ENCODE data around the gene PARD3B.
A peak's percentile ranks its signal among the peaks of the same experiment; 100 is the strongest.

PARD3B gene

GRCh38 chr2:205141381-205141780, 596.1 kb downstream of the PARD3B start:
- no peak for DNase-seq
- intact Hi-C loops (cut with DNase I): no loop called here

- no peak for DNase-seq
- intact Hi-C loops (cut with DNase I): no loop called here
Measured at GRCh38 chr2:205145888-205146287, 600.6 kb downstream of the PARD3B start.

- no peak for DNase-seq
- intact Hi-C loops (cut with DNase I): no loop called here
Measured at GRCh38 chr2:205148755-205149154, 603.5 kb downstream of the PARD3B start.

- no peak for DNase-seq
- intact Hi-C loops (cut with DNase I): no loop called here
Measured at GRCh38 chr2:205156457-205156856, 611.2 kb downstream of the PARD3B start.

GRCh38 chr2:205158404-205158803, 613.1 kb downstream of the PARD3B start:
- intact Hi-C loops (cut with DNase I): no loop called here
- DNase-seq: no peak

GRCh38 chr2:205161156-205161839, 616.0 kb downstream of the PARD3B start:
- intact Hi-C loops (cut with DNase I): no loop called here
- no peak for DNase-seq

GRCh38 chr2:205166745-205167144, 621.5 kb downstream of the PARD3B start:
- no peak for DNase-seq
- intact Hi-C loops (cut with DNase I): no loop called here

GRCh38 chr2:205169012-205169411, 623.7 kb downstream of the PARD3B start:
- intact Hi-C loops (cut with DNase I): no loop called here
- no peak for DNase-seq

- intact Hi-C loops (cut with DNase I): no loop called here
- no peak for DNase-seq
Measured at GRCh38 chr2:205169464-205169863, 624.2 kb downstream of the PARD3B start.

- intact Hi-C loops (cut with DNase I): no loop called here
- DNase-seq: peak in 1 of 10 donors; percentile 41
Measured at GRCh38 chr2:205170399-205170798, 625.1 kb downstream of the PARD3B start.

GRCh38 chr2:205171261-205171940, 626.1 kb downstream of the PARD3B start:
- intact Hi-C loops (cut with DNase I): no loop called here
- no peak for DNase-seq

- intact Hi-C loops (cut with DNase I): no loop called here
- DNase-seq: no peak
Measured at GRCh38 chr2:205175831-205176230, 630.6 kb downstream of the PARD3B start.

- no peak for DNase-seq
- intact Hi-C loops (cut with DNase I): no loop called here
Measured at GRCh38 chr2:205176546-205176945, 631.3 kb downstream of the PARD3B start.

- DNase-seq: no peak
- intact Hi-C loops (cut with DNase I): no loop called here
Measured at GRCh38 chr2:205177546-205177945, 632.3 kb downstream of the PARD3B start.

GRCh38 chr2:205180730-205181129, 635.5 kb downstream of the PARD3B start:
- no peak for DNase-seq
- intact Hi-C loops (cut with DNase I): no loop called here

GRCh38 chr2:205187731-205188130, 642.5 kb downstream of the PARD3B start:
- DNase-seq: no peak
- intact Hi-C loops (cut with DNase I): no loop called here

GRCh38 chr2:205188239-205189138, 643.2 kb downstream of the PARD3B start:
- DNase-seq: peak in 9 of 10 donors; percentile 19 to 89 (median 45)
- intact Hi-C loops (cut with DNase I): no loop called here

GRCh38 chr2:205189301-205189700, 644.0 kb downstream of the PARD3B start:
- intact Hi-C loops (cut with DNase I): no loop called here
- no peak for DNase-seq

- intact Hi-C loops (cut with DNase I): no loop called here
- DNase-seq: no peak
Measured at GRCh38 chr2:205190528-205190927, 645.3 kb downstream of the PARD3B start.

GRCh38 chr2:205193125-205193835, 648.0 kb downstream of the PARD3B start:
- intact Hi-C loops (cut with DNase I): no loop called here
- no peak for DNase-seq

GRCh38 chr2:205193836-205194228, 648.6 kb downstream of the PARD3B start:
- no peak for DNase-seq
- intact Hi-C loops (cut with DNase I): no loop called here

Data from posterior cingulate gyrus (tissue), 11 donors.